Ovary (tissue), 3 donors: ENCODE data around the gene SMU1.

Experiments used
- CTCF ChIP-seq, 3 donors: fragments of 450-650 bp in 2 of 3; fragments of 200-600 bp in 1 of 3; IDR thresholded peaks; one replicate each; pipeline versions ENCODE4 v1.5.1 to v1.8.0; 2016 to 2022; ENCODE audit warnings: antibody characterized with exemption in 3 of 3, mild to moderate bottlenecking in 1 of 3
- EP300 ChIP-seq: sonication (generic); formaldehyde crosslinking; IDR thresholded peaks from one replicate; pipeline ENCODE4 v1.6.1; 2017; ENCODE audit warnings: antibody characterized with exemption
- POLR2A ChIP-seq: fragments of 450-650 bp; IDR thresholded peaks from one replicate; pipeline ENCODE4 v1.6.1; 2017; ENCODE audit warnings: antibody characterized with exemption, mild to moderate bottlenecking, moderate library complexity
- donor health status: DM: no; HTN: no; CAD: no.

- TF ChIP-seq CTCF (IDR thresholded peaks at IDR 0.05) = no peak
- no peak for TF ChIP-seq POLR2A
- TF ChIP-seq EP300 = no peak
Observed at GRCh38 chr9:33105959-33106358, 29.5 kb upstream of the SMU1 start.
